Chondrocyte (in vitro differentiated cells): ENCODE data around the gene TCF7L1. TPM values are rescaled to one million over a fixed set of nuclear protein-coding genes. Genes with fewer than 3 reads are reported as not detected.

Experiments
- DNase-seq: peaks from one replicate; pipeline ENCODE4 v3.0.0; 2021; ENCODE audit warnings: mixed read lengths, low spot score
- H3K27ac Mint-ChIP-seq: one replicate; pipeline ENCODE4 v1.8.0; 2021; ENCODE audit warnings: mild to moderate bottlenecking, moderate library complexity, mixed read lengths; ENCODE audit not compliant: unreplicated experiment
- H3K27me3 Mint-ChIP-seq: 2 replicates; pipeline ENCODE4 v1.8.0; 2021; ENCODE audit warnings: low read depth, mixed read lengths
- H3K36me3 Mint-ChIP-seq: 2 replicates; pipeline ENCODE4 v1.8.0; 2021; ENCODE audit warnings: low read depth, mixed read lengths
- H3K4me1 Mint-ChIP-seq: 2 replicates; pipeline ENCODE4 v1.8.0; 2021; ENCODE audit warnings: low read depth, mild to moderate bottlenecking, mixed read lengths
- H3K4me3 Mint-ChIP-seq: one replicate; pipeline ENCODE4 v1.8.0; 2021; ENCODE audit warnings: mild to moderate bottlenecking, moderate library complexity, mixed read lengths; ENCODE audit not compliant: unreplicated experiment
- H3K9me3 Mint-ChIP-seq: 2 replicates; pipeline ENCODE4 v1.8.0; 2021; ENCODE audit warnings: low read depth, mixed read lengths
- CTCF ChIP-seq: fragments of 200-600 bp; sonication (generic); IDR thresholded peaks from 2 replicates; pipeline ENCODE4 v1.5.0; 2021; ENCODE audit warnings: antibody characterized with exemption, mild to moderate bottlenecking, moderate library complexity
- total RNA-seq: library from RNA; stranded (reverse); gene quantifications from 3 replicates; pipeline ENCODE4 v1.2.1, GENCODE V29; 2021

The TCF7L1 gene
- total RNA-seq, 1 donor from 2014 or later, result 35.0 TPM

- Mint-ChIP-seq H3K27me3 (no peaks in the 10 kb centered on the region), H3K27ac (peak overlapping the region; percentile 22), H3K36me3 (peaks cover 3% of the 10 kb centered on the region), H3K4me3 (no peak overlapping the region), H3K9me3 (no peaks in the 10 kb centered on the region), H3K4me1 (peaks cover 11% of the 10 kb centered on the region)
- TF ChIP-seq CTCF, result no peak
- DNase-seq, result no peak
These were observed 56.5 kb downstream of the TCF7L1 start for GRCh38 chr2:85189606-85190270.

GRCh38 chr2:85191157-85191556 lies 58.0 kb downstream of the TCF7L1 start:
- H3K27ac Mint-ChIP-seq, result no peak overlapping the region
- no peak overlapping the region for H3K4me3 Mint-ChIP-seq
- H3K9me3 Mint-ChIP-seq, result no peaks in the 10 kb centered on the region
- no peak for DNase-seq
- no peaks in the 10 kb centered on the region for H3K27me3 Mint-ChIP-seq
- no peak for TF ChIP-seq CTCF
- no peaks in the 10 kb centered on the region for H3K36me3 Mint-ChIP-seq
- peaks cover 16% of the 10 kb centered on the region for H3K4me1 Mint-ChIP-seq

- DNase-seq, result no peak
- no peak overlapping the region for H3K4me3 Mint-ChIP-seq
- TF ChIP-seq CTCF, result no peak
- no peak overlapping the region for H3K27ac Mint-ChIP-seq
- H3K4me1 Mint-ChIP-seq, result peaks cover 6% of the 10 kb centered on the region
- no peaks in the 10 kb centered on the region for H3K27me3 Mint-ChIP-seq
- H3K9me3 Mint-ChIP-seq, result no peaks in the 10 kb centered on the region
- no peaks in the 10 kb centered on the region for H3K36me3 Mint-ChIP-seq
These were observed 61.7 kb downstream of the TCF7L1 start for GRCh38 chr2:85194780-85195480.

- no peak overlapping the region for H3K4me3 Mint-ChIP-seq
- H3K36me3 Mint-ChIP-seq, result no peaks in the 10 kb centered on the region
- no peak for DNase-seq
- H3K27me3 Mint-ChIP-seq, result no peaks in the 10 kb centered on the region
- peaks cover 6% of the 10 kb centered on the region for H3K4me1 Mint-ChIP-seq
- H3K27ac Mint-ChIP-seq, result no peak overlapping the region
- H3K9me3 Mint-ChIP-seq, result no peaks in the 10 kb centered on the region
- TF ChIP-seq CTCF, result no peak
These were observed 62.8 kb downstream of the TCF7L1 start for GRCh38 chr2:85195956-85196355.

- no peak overlapping the region for H3K27ac Mint-ChIP-seq
- no peaks in the 10 kb centered on the region for H3K27me3 Mint-ChIP-seq
- H3K36me3 Mint-ChIP-seq, result no peaks in the 10 kb centered on the region
- no peak for TF ChIP-seq CTCF
- DNase-seq, result no peak
- no peak overlapping the region for H3K4me3 Mint-ChIP-seq
- no peaks in the 10 kb centered on the region for H3K9me3 Mint-ChIP-seq
- peaks cover 6% of the 10 kb centered on the region for H3K4me1 Mint-ChIP-seq
These were observed 66.5 kb downstream of the TCF7L1 start for GRCh38 chr2:85199698-85200097.
